Thyroid gland (tissue), 4 donors: Measurements from ENCODE around the gene DZANK1.

Experiments used
- POLR2A ChIP-seq, 2 donors: fragments of 450-650 bp; IDR thresholded peaks; one replicate each; pipeline ENCODE4 v1.6.1; 2017; ENCODE audit warnings: antibody characterized with exemption in 2 of 2, mild to moderate bottlenecking in 2 of 2, moderate library complexity in 1 of 2
- TF ChIP-seq, protein P1 (sequence below), 6 experiments: fragments of 200-600 bp in 3 of 6; fragments of 450-650 bp in 3 of 6; sonication (generic) in 3 of 6; IDR thresholded peaks; one replicate each; pipeline ENCODE4 v1.5.1; 2016 to 2019; ENCODE audit warnings: antibody characterized with exemption in 6 of 6, mild to moderate bottlenecking in 2 of 6, inconsistent platforms in 1 of 6, moderate library complexity in 1 of 6

GRCh38 chr20:18397030-18397429, 69.8 kb downstream of the DZANK1 start:
- TF ChIP-seq, protein P1, sequence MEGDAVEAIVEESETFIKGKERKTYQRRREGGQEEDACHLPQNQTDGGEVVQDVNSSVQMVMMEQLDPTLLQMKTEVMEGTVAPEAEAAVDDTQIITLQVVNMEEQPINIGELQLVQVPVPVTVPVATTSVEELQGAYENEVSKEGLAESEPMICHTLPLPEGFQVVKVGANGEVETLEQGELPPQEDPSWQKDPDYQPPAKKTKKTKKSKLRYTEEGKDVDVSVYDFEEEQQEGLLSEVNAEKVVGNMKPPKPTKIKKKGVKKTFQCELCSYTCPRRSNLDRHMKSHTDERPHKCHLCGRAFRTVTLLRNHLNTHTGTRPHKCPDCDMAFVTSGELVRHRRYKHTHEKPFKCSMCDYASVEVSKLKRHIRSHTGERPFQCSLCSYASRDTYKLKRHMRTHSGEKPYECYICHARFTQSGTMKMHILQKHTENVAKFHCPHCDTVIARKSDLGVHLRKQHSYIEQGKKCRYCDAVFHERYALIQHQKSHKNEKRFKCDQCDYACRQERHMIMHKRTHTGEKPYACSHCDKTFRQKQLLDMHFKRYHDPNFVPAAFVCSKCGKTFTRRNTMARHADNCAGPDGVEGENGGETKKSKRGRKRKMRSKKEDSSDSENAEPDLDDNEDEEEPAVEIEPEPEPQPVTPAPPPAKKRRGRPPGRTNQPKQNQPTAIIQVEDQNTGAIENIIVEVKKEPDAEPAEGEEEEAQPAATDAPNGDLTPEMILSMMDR (IDR thresholded peaks at IDR 0.05) = no peak
- TF ChIP-seq POLR2A (IDR thresholded peaks at IDR 0.05) = no peak
